Stimulated activated CD4-positive, alpha-beta T cell treated with anti-CD3 and anti-CD28 coated beads, TNF-alpha, amount 100 ng/mL, for 24 hours (primary cell): ENCODE data around the gene IER3.

Experiments
- DNase-seq, 3 experiments: peaks; one replicate each; pipeline ENCODE4 v3.0.0-alpha.2; 2020; ENCODE audit warnings: low read depth in 3 of 3

Gene IER3

GRCh38 chr6:30703821-30704220 lies 40.5 kb downstream of the IER3 start:
- no peak for DNase-seq

- DNase-seq: no peak
Measured at GRCh38 chr6:30703011-30703410, 41.3 kb downstream of the IER3 start.

- DNase-seq: no peak
Measured at GRCh38 chr6:30700340-30700739, 44.0 kb downstream of the IER3 start.

GRCh38 chr6:30696432-30696831 lies 47.9 kb downstream of the IER3 start:
- no peak for DNase-seq
